ENCODE data around the gene PDK2. TPM values are rescaled to one million over a fixed set of nuclear protein-coding genes. Genes with fewer than 3 reads are reported as not detected.

Gene PDK2
- total RNA-seq, 1 donor from 2014 or later: 44.6 TPM

GRCh38 chr17:50150354-50151040 lies 55.3 kb downstream of the PDK2 start, which contains the start of gene PPP1R9B:
TSS of gene PPP1R9B (minus strand) at chr17:50150677. CDS start at chr17:50150513, 164 bp downstream.
- H3K9me3 Mint-ChIP-seq: no peaks in the 10 kb centered on the region
- TF ChIP-seq CTCF (IDR thresholded peaks at IDR 0.05; ENCODE audit: unreplicated experiment): no peak
- H3K36me3 Mint-ChIP-seq: no peaks in the 10 kb centered on the region
- peak in 1 of 2 experiments; percentile 57 for DNase-seq (ENCODE audit: low spot score in 2 of 2, unreplicated experiment in 2 of 2)
- peak within 1 kb of the TSS; percentile 94 for H3K27ac Mint-ChIP-seq
- peak within 1 kb of the TSS; percentile 78 for H3K4me3 Mint-ChIP-seq
- peaks cover 47% of the 10 kb centered on the region for H3K4me1 Mint-ChIP-seq
- H3K27me3 Mint-ChIP-seq (ENCODE audit: low read depth): no peaks in the 10 kb centered on the region

GRCh38 chr17:50151041-50151936 lies 56.1 kb downstream of the PDK2 start:
- no peaks in the 10 kb centered on the region for H3K27me3 Mint-ChIP-seq (ENCODE audit: low read depth)
- peak; percentile 77 to 86 for DNase-seq (ENCODE audit: low spot score in 2 of 2, unreplicated experiment in 2 of 2)
- no peaks in the 10 kb centered on the region for H3K36me3 Mint-ChIP-seq
- H3K27ac Mint-ChIP-seq: peak overlapping the region; percentile 94
- peak; percentile 64 for TF ChIP-seq CTCF (IDR thresholded peaks at IDR 0.05; ENCODE audit: unreplicated experiment)
- peak overlapping the region; percentile 78 for H3K4me3 Mint-ChIP-seq
- peaks cover 50% of the 10 kb centered on the region for H3K4me1 Mint-ChIP-seq
- H3K9me3 Mint-ChIP-seq: no peaks in the 10 kb centered on the region

- DNase-seq (ENCODE audit: low spot score in 2 of 2, unreplicated experiment in 2 of 2): peak in 1 of 2 experiments; percentile 61
- Mint-ChIP-seq H3K36me3 (no peaks in the 10 kb centered on the region), H3K4me1 (peaks cover 44% of the 10 kb centered on the region), H3K9me3 (no peaks in the 10 kb centered on the region), H3K27me3 (ENCODE audit: low read depth) (no peaks in the 10 kb centered on the region), H3K27ac (peak overlapping the region; percentile 91), H3K4me3 (peak overlapping the region; percentile 78)
- no peak for TF ChIP-seq CTCF (IDR thresholded peaks at IDR 0.05; ENCODE audit: unreplicated experiment)
These were observed 56.9 kb downstream of the PDK2 start for GRCh38 chr17:50151937-50152547.

- DNase-seq (ENCODE audit: low spot score in 2 of 2, unreplicated experiment in 2 of 2): no peak
- Mint-ChIP-seq H3K4me1 (peaks cover 37% of the 10 kb centered on the region), H3K27me3 (ENCODE audit: low read depth) (no peaks in the 10 kb centered on the region), H3K4me3 (peak overlapping the region; percentile 78), H3K27ac (no peak overlapping the region), H3K9me3 (no peaks in the 10 kb centered on the region), H3K36me3 (no peaks in the 10 kb centered on the region)
- no peak for TF ChIP-seq CTCF (IDR thresholded peaks at IDR 0.05; ENCODE audit: unreplicated experiment)
These were observed 57.6 kb downstream of the PDK2 start for GRCh38 chr17:50152736-50153135.

- Mint-ChIP-seq H3K4me3 (no peak overlapping the region), H3K4me1 (peaks cover 28% of the 10 kb centered on the region), H3K36me3 (no peaks in the 10 kb centered on the region), H3K9me3 (no peaks in the 10 kb centered on the region), H3K27me3 (ENCODE audit: low read depth) (no peaks in the 10 kb centered on the region), H3K27ac (peak overlapping the region; percentile 71)
- no peak for DNase-seq (ENCODE audit: low spot score in 2 of 2, unreplicated experiment in 2 of 2)
- no peak for TF ChIP-seq CTCF (IDR thresholded peaks at IDR 0.05; ENCODE audit: unreplicated experiment)
These were observed 58.8 kb downstream of the PDK2 start for GRCh38 chr17:50153650-50154575.

Measured in mesothelial cell of epicardium (in vitro differentiated cells).